HepG2 (cell line): ENCODE results near the gene DCTN1. TPM values are rescaled to one million over a fixed set of nuclear protein-coding genes. Genes with fewer than 3 reads are reported as not detected.
A peak's percentile ranks its signal among the peaks of the same experiment; 100 is the strongest.

Experiments
- AGO2 ChIP-seq: fragments of 200-400 bp; formaldehyde crosslinking; optimal IDR thresholded peaks from 2 replicates; pipeline ENCODE3; 2017; ENCODE audit warnings: mild to moderate bottlenecking, low read depth, low read length, moderate library complexity
- CSRNP1 ChIP-seq: sonication (generic); formaldehyde crosslinking; IDR thresholded peaks from 2 replicates; pipeline ENCODE4 v1.8.1; 2023; ENCODE audit warnings: mild to moderate bottlenecking, missing genetic modification reagents
- EED ChIP-seq: sonication (generic); formaldehyde crosslinking; IDR thresholded peaks from 2 replicates; pipeline ENCODE4 v1.5.0; 2020; ENCODE audit warnings: mild to moderate bottlenecking, missing genetic modification reagents
- FOXC1 ChIP-seq: sonication (generic); formaldehyde crosslinking; IDR thresholded peaks from 2 replicates; pipeline ENCODE4 v1.8.0; 2022; ENCODE audit warnings: mild to moderate bottlenecking, missing genetic modification reagents, borderline replicate concordance
- KMT2A ChIP-seq: sonication (generic); formaldehyde crosslinking; IDR thresholded peaks from 2 replicates; pipeline ENCODE4 v1.4.0; 2020; ENCODE audit warnings: missing genetic modification reagents
- NPAS2 ChIP-seq: sonication (generic); formaldehyde crosslinking; IDR thresholded peaks from 2 replicates; pipeline ENCODE4 v1.8.0; 2022; ENCODE audit warnings: mild to moderate bottlenecking, missing genetic modification reagents, borderline replicate concordance
- ONECUT2 ChIP-seq: sonication (generic); formaldehyde crosslinking; IDR thresholded peaks from 2 replicates; pipeline ENCODE4 v1.4.0; 2020; ENCODE audit warnings: missing genetic modification reagents
- POLR2A ChIP-seq, 2 experiments: IDR thresholded peaks; 2 replicates each; pipeline ENCODE4 v1.6.1; 2011; ENCODE audit warnings: low read depth in 2 of 2, low read length in 2 of 2, mild to moderate bottlenecking in 1 of 2, moderate library complexity in 1 of 2; ENCODE audit not compliant: insufficient read depth in 1 of 2
- RNF2 ChIP-seq: fragments of 450-650 bp; conservative IDR thresholded peaks from 2 replicates; pipeline ENCODE4 v1.6.1; 2016; ENCODE audit warnings: low read depth
- RXRA ChIP-seq: sonication (generic); formaldehyde crosslinking; IDR thresholded peaks from 2 replicates; pipeline ENCODE4 v1.5.1; 2020; ENCODE audit warnings: missing genetic modification reagents
- SMAD3 ChIP-seq: sonication (generic); formaldehyde crosslinking; IDR thresholded peaks from 2 replicates; pipeline ENCODE4 v1.4.0; 2020; ENCODE audit warnings: missing genetic modification reagents
- TOPORS ChIP-seq: sonication (generic); formaldehyde crosslinking; IDR thresholded peaks from 2 replicates; pipeline ENCODE4 v1.8.0; 2023; ENCODE audit warnings: mild to moderate bottlenecking, missing genetic modification reagents
- ZFY ChIP-seq: sonication (generic); formaldehyde crosslinking; IDR thresholded peaks from 2 replicates; pipeline ENCODE4 v1.4.0; 2020; ENCODE audit warnings: missing genetic modification reagents
- ZNF281 ChIP-seq: sonication (generic); formaldehyde crosslinking; IDR thresholded peaks from 2 replicates; pipeline ENCODE4 v1.4.0; 2020; ENCODE audit warnings: missing genetic modification reagents, borderline replicate concordance
- ZNF441 ChIP-seq: sonication (generic); formaldehyde crosslinking; IDR thresholded peaks from 2 replicates; pipeline ENCODE4 v1.7.0; 2021; ENCODE audit warnings: missing genetic modification reagents, borderline replicate concordance
- ZNF451 ChIP-seq: sonication (generic); formaldehyde crosslinking; IDR thresholded peaks from 2 replicates; pipeline ENCODE4 v1.5.0; 2020; ENCODE audit warnings: mild to moderate bottlenecking, missing genetic modification reagents
- ZNF501 ChIP-seq: sonication (generic); formaldehyde crosslinking; IDR thresholded peaks from 2 replicates; pipeline ENCODE4 v1.5.1; 2020; ENCODE audit warnings: mild to moderate bottlenecking, moderate library complexity, missing genetic modification reagents
- ZNF546 ChIP-seq: sonication (generic); formaldehyde crosslinking; conservative IDR thresholded peaks from 2 replicates; pipeline ENCODE4 v1.8.1; 2023; ENCODE audit warnings: mild to moderate bottlenecking, missing genetic modification reagents
- ZNF556 ChIP-seq: sonication (generic); formaldehyde crosslinking; IDR thresholded peaks from 2 replicates; pipeline ENCODE4 v1.4.0; 2020; ENCODE audit warnings: mild to moderate bottlenecking, missing genetic modification reagents, borderline replicate concordance
- polyA plus RNA-seq, 8 experiments: library from polyadenylated mRNA; depleted of rRNA in 3 of 8; stranded (reverse) in 7 of 8; unstranded in 1 of 8; fragments of >200 nt; fragmentation: Illumina TruSeq in 4 of 8; extraction: Trizol in 4 of 8; gene quantifications; 2 replicates each; pipeline versions ENCODE4 v1.2.1 to v1.2.3, GENCODE V29; 2011 to 2016; ENCODE audit warnings: low read depth in 4 of 8, missing spikeins in 1 of 8, mixed read lengths in 1 of 8; ENCODE audit not compliant: insufficient read depth in 1 of 8
- total RNA-seq, 5 experiments: library from RNA; depleted of rRNA; stranded (reverse); fragments of >200 nt; fragmentation: Illumina TruSeq; extraction: Trizol; gene quantifications; 2 replicates each; pipeline ENCODE4 v1.2.3, GENCODE V29; 2016; ENCODE audit warnings: low read depth in 1 of 5
- TF ChIP-seq, protein P1 (sequence below): sonication (generic); formaldehyde crosslinking; conservative IDR thresholded peaks from 2 replicates; pipeline ENCODE4 v1.4.0; 2020; ENCODE audit warnings: missing genetic modification reagents
- TF ChIP-seq, protein P2 (sequence below): sonication (generic); formaldehyde crosslinking; IDR thresholded peaks from 2 replicates; pipeline ENCODE4 v1.5.0; 2020; ENCODE audit warnings: mild to moderate bottlenecking, missing genetic modification reagents, borderline replicate concordance

The DCTN1 gene
- total and polyA plus RNA-seq, 2 of the 13 experiments (the other 11 are each of a cell fraction or from before 2014, with no cell fraction given), result 73.2 to 122 TPM

- TF ChIP-seq, protein P1, sequence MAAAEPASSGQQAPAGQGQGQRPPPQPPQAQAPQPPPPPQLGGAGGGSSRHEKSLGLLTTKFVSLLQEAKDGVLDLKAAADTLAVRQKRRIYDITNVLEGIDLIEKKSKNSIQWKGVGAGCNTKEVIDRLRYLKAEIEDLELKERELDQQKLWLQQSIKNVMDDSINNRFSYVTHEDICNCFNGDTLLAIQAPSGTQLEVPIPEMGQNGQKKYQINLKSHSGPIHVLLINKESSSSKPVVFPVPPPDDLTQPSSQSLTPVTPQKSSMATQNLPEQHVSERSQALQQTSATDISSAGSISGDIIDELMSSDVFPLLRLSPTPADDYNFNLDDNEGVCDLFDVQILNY, result no peak
- TF ChIP-seq ZNF451 (CRISPR knock-in tag) (no peak), ONECUT2 (CRISPR knock-in tag) (no peak), EED (CRISPR knock-in tag) (no peak), FOXC1 (CRISPR knock-in tag) (0 out of 2 replicates have a peak, but pooled peaks have one; percentile 24), TOPORS (CRISPR knock-in tag) (no peak), AGO2 (peak; percentile 36), CSRNP1 (CRISPR knock-in tag) (0 out of 2 replicates have a peak, but pooled peaks have one; percentile 41), KMT2A (0 out of 2 replicates have a peak, but pooled peaks have one; percentile 23), ZFY (CRISPR knock-in tag) (no peak), RNF2 (no peak), ZNF281 (CRISPR knock-in tag) (no peak), ZNF501 (CRISPR knock-in tag) (no peak), NPAS2 (no peak), ZNF556 (CRISPR knock-in tag) (no peak), SMAD3 (CRISPR knock-in tag) (no peak), ZNF441 (CRISPR knock-in tag) (no peak), ZNF546 (no peak), POLR2A (IDR thresholded peaks at IDR 0.05; ENCODE audit: insufficient read depth in 1 of 2, low read depth in 2 of 2, low read length in 2 of 2) (peak in 1 of 2 experiments; percentile 42; a peak in 2 of 4 replicates), RXRA (no peak)
- TF ChIP-seq, protein P2, sequence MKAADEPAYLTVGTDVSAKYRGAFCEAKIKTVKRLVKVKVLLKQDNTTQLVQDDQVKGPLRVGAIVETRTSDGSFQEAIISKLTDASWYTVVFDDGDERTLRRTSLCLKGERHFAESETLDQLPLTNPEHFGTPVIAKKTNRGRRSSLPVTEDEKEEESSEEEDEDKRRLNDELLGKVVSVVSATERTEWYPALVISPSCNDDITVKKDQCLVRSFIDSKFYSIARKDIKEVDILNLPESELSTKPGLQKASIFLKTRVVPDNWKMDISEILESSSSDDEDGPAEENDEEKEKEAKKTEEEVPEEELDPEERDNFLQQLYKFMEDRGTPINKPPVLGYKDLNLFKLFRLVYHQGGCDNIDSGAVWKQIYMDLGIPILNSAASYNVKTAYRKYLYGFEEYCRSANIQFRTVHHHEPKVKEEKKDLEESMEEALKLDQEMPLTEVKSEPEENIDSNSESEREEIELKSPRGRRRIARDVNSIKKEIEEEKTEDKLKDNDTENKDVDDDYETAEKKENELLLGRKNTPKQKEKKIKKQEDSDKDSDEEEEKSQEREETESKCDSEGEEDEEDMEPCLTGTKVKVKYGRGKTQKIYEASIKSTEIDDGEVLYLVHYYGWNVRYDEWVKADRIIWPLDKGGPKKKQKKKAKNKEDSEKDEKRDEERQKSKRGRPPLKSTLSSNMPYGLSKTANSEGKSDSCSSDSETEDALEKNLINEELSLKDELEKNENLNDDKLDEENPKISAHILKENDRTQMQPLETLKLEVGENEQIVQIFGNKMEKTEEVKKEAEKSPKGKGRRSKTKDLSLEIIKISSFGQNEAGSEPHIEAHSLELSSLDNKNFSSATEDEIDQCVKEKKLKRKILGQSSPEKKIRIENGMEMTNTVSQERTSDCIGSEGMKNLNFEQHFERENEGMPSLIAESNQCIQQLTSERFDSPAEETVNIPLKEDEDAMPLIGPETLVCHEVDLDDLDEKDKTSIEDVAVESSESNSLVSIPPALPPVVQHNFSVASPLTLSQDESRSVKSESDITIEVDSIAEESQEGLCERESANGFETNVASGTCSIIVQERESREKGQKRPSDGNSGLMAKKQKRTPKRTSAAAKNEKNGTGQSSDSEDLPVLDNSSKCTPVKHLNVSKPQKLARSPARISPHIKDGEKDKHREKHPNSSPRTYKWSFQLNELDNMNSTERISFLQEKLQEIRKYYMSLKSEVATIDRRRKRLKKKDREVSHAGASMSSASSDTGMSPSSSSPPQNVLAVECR (CRISPR knock-in tag), result no peak
Measured at GRCh38 chr2:74428675-74429074, 48.6 kb upstream of the DCTN1 start (continued).
